ENCODE data around the gene POLE.
"Not testable (repeated sequence)": the region's sequence is repeated elsewhere in the genome, so short reads cannot be mapped to it uniquely, and the experiment has no call there.

POLE gene

GRCh38 chr12:132717011-132717410 lies 29.9 kb upstream of the POLE start:
- DNase-seq, result no peak

GRCh38 chr12:132716356-132716755 lies 29.2 kb upstream of the POLE start:
- DNase-seq, result no peak

GRCh38 chr12:132715874-132716273 lies 28.7 kb upstream of the POLE start:
- DNase-seq, result no peak

- no peak for DNase-seq
Observed at GRCh38 chr12:132713123-132713522, 26.0 kb upstream of the POLE start.

GRCh38 chr12:132711080-132711843 lies 24.1 kb upstream of the POLE start:
- no peak for DNase-seq

GRCh38 chr12:132710405-132711079 lies 23.4 kb upstream of the POLE start, which contains the start of gene PGAM5:
Gene PGAM5 (plus strand): TSS chr12:132710842. CDS start chr12:132710877, 35 bp downstream.
- DNase-seq, result peak; percentile 67

GRCh38 chr12:132710043-132710404 lies 22.9 kb upstream of the POLE start:
- no peak for DNase-seq

- DNase-seq, result no peak
Observed at GRCh38 chr12:132708150-132708549, 21.0 kb upstream of the POLE start.

- DNase-seq, result no peak
Observed at GRCh38 chr12:132707241-132707640, 20.1 kb upstream of the POLE start.

GRCh38 chr12:132703641-132704040 lies 16.5 kb upstream of the POLE start:
- no peak for DNase-seq

GRCh38 chr12:132702640-132703039 lies 15.5 kb upstream of the POLE start:
- no peak for DNase-seq

GRCh38 chr12:132700212-132700822 lies 13.2 kb upstream of the POLE start:
- DNase-seq, result no peak

- DNase-seq, result no peak
Observed at GRCh38 chr12:132698341-132698740, 11.2 kb upstream of the POLE start.

GRCh38 chr12:132695431-132695830 lies 8.3 kb upstream of the POLE start:
- no peak for DNase-seq

- DNase-seq, result not testable (repeated sequence)
Observed at GRCh38 chr12:132694888-132695287, 7.7 kb upstream of the POLE start.

GRCh38 chr12:132692030-132692429 lies 4.9 kb upstream of the POLE start:
- DNase-seq, result not testable (repeated sequence)

- no peak for DNase-seq
Observed at GRCh38 chr12:132690112-132690511, 3.0 kb upstream of the POLE start.

GRCh38 chr12:132689227-132689626 lies 2.1 kb upstream of the POLE start:
- DNase-seq, result no peak

- DNase-seq, result no peak
Observed at GRCh38 chr12:132686825-132687210, 324 bp downstream of the POLE start.

- DNase-seq, result no peak
Observed at GRCh38 chr12:132685400-132685799, 1.7 kb downstream of the POLE start.

- DNase-seq, result no peak
Observed at GRCh38 chr12:132677492-132677891, 9.7 kb downstream of the POLE start.

GRCh38 chr12:132675757-132676432 lies 11.2 kb downstream of the POLE start:
- no peak for DNase-seq

GRCh38 chr12:132674561-132674960 lies 12.6 kb downstream of the POLE start:
- DNase-seq, result no peak
